HL-60 (cell line): ENCODE results near the gene GATA6.

Source experiments
- DNase-seq, 2 experiments: peaks; one replicate each; pipeline ENCODE4 v3.0.0-alpha.2; 2010 to 2020; ENCODE audit warnings: low read depth in 1 of 2, low spot score in 1 of 2
- H3K27ac ChIP-seq: fragments of 250-450 bp; sonication (Bioruptor Pico); replicated peaks from 2 replicates; pipeline ENCODE4 v1.5.1; 2020; ENCODE audit warnings: mild to moderate bottlenecking, moderate library complexity
- H3K27me3 ChIP-seq: fragments of 250-450 bp; sonication (Bioruptor Pico); 2 replicates; pipeline ENCODE4 v1.5.1; 2021; ENCODE audit warnings: mild to moderate bottlenecking, moderate library complexity; ENCODE audit not compliant: insufficient read depth, poor library complexity, severe bottlenecking
- H3K4me3 ChIP-seq: replicated peaks from 2 replicates; pipeline ENCODE4 v1.5.1; 2011; ENCODE audit warnings: mild to moderate bottlenecking, control low read depth, low read length; ENCODE audit not compliant: insufficient read depth
- CTCF ChIP-seq: IDR thresholded peaks from one replicate; pipeline ENCODE4 v1.5.1; 2011; ENCODE audit warnings: low read length, control low read depth, inconsistent platforms; ENCODE audit not compliant: insufficient read depth
- GABPA ChIP-seq: IDR thresholded peaks from 2 replicates; pipeline ENCODE4 v1.6.1; 2012; ENCODE audit warnings: low read depth
- POLR2AphosphoS5 ChIP-seq: IDR thresholded peaks from 2 replicates; pipeline ENCODE4 v1.6.1; 2012; ENCODE audit warnings: low read depth
- SPI1 ChIP-seq: IDR thresholded peaks from 2 replicates; pipeline ENCODE4 v1.6.1; 2012; ENCODE audit warnings: low read depth, mild to moderate bottlenecking, borderline replicate concordance
- TF ChIP-seq, protein P1 (sequence below): IDR thresholded peaks from 2 replicates; pipeline ENCODE4 v1.6.1; 2012; ENCODE audit warnings: low read depth; ENCODE audit not compliant: insufficient replicate concordance

The GATA6 gene

DNA sequence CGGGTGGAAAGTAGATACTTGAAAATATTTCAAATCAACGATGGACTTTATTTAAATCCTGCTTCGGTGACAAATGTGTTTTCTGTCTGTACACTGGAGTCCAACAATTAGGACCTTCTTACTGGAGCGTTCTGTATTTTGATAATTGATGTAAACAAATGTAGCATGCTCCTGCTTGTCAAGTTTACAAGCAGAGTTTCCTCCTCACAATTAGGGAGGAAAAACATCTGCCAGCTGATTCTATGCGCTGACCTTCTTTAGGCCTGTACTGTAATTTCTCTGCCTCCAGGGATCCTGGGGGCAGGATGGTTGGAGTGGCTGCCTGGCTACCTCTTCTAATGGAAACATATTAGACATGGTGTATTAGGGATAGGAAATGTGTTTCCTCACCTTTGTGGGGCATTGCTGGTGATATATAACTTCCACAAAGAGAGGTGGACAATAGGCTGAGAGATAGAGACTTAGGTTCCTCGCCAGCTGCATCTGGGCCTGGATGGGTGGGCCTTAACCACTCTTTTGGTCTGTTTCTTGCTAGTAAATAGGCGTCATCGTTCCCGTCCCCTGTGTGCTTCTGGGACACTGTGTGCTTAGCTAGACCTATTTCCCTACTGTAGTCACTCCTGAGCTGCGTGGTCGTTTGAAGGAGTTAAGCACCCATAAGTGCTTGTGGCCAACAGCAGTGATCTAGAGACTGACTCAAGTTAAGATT is 19.3 kb downstream of the GATA6 start:
- no peak overlapping the region for H3K4me3 ChIP-seq
- no peak for TF ChIP-seq GABPA
- TF ChIP-seq, protein P1, sequence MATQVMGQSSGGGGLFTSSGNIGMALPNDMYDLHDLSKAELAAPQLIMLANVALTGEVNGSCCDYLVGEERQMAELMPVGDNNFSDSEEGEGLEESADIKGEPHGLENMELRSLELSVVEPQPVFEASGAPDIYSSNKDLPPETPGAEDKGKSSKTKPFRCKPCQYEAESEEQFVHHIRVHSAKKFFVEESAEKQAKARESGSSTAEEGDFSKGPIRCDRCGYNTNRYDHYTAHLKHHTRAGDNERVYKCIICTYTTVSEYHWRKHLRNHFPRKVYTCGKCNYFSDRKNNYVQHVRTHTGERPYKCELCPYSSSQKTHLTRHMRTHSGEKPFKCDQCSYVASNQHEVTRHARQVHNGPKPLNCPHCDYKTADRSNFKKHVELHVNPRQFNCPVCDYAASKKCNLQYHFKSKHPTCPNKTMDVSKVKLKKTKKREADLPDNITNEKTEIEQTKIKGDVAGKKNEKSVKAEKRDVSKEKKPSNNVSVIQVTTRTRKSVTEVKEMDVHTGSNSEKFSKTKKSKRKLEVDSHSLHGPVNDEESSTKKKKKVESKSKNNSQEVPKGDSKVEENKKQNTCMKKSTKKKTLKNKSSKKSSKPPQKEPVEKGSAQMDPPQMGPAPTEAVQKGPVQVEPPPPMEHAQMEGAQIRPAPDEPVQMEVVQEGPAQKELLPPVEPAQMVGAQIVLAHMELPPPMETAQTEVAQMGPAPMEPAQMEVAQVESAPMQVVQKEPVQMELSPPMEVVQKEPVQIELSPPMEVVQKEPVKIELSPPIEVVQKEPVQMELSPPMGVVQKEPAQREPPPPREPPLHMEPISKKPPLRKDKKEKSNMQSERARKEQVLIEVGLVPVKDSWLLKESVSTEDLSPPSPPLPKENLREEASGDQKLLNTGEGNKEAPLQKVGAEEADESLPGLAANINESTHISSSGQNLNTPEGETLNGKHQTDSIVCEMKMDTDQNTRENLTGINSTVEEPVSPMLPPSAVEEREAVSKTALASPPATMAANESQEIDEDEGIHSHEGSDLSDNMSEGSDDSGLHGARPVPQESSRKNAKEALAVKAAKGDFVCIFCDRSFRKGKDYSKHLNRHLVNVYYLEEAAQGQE, result no peak
- TF ChIP-seq POLR2AphosphoS5, result no peak
- TF ChIP-seq SPI1, result no peak
- TF ChIP-seq CTCF, result no peak
- no peak for DNase-seq
- peaks cover 17% of the 10 kb centered on the region for H3K27me3 ChIP-seq
- H3K27ac ChIP-seq, result no peak overlapping the region

- no peak for DNase-seq
- TF ChIP-seq SPI1, result no peak
- Histone ChIP-seq H3K4me3 (no peak overlapping the region), H3K27ac (no peak overlapping the region), H3K27me3 (peaks cover 18% of the 10 kb centered on the region)
Measured at GRCh38 chr18:22189449-22190166, 20.2 kb downstream of the GATA6 start.

DNA sequence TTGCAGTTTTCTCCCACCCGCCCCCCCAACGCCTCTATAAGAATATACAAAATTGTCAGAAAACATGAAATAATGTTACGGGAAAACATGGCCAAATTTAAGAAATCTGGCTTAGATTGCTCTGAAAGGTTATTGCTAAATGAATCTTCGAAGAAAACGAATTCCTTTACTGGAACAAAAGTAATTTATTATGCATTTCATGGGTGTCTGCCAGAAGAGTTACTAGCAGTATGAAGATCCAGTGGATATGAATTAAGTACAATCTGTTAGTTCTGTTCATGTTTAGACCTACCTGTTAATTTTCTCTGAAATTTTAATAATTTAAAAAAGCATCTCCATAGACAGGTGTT is 21.9 kb downstream of the GATA6 start:
- no peak for DNase-seq
- TF ChIP-seq CTCF (no peak), SPI1 (no peak), POLR2AphosphoS5 (no peak), GABPA (no peak)
- TF ChIP-seq, protein P1, result no peak
- Histone ChIP-seq H3K4me3 (no peak overlapping the region), H3K27me3 (peaks cover 20% of the 10 kb centered on the region), H3K27ac (no peak overlapping the region)

DNA sequence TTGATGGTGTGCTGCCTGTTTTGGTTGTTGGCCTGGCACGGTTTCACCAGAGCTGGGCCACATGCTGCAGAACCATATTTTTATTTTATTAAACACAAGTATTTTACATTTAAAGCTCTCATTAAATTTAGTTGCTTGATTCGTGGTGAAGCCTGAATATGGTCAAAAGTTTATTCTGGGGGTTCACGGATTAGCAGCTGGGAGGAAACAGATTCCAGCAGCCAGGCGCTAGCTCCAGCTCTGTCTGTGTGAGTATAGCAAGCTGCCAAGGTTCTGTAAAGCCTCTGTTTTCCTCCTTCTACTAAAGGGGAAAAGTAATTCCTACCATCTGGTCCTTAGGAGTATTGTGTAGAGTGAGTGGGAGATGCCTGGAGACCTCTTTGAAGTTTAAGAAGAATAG is 22.5 kb downstream of the GATA6 start:
- DNase-seq, result no peak
- H3K4me3 ChIP-seq, result no peak overlapping the region
- H3K27me3 ChIP-seq, result peaks cover 20% of the 10 kb centered on the region
- TF ChIP-seq GABPA (no peak), CTCF (no peak), POLR2AphosphoS5 (no peak), SPI1 (no peak)
- TF ChIP-seq, protein P1, result no peak
- no peak overlapping the region for H3K27ac ChIP-seq
